K562 (cell line): Measurements from ENCODE around the gene ICAM3. TPM values are rescaled to one million over a fixed set of nuclear protein-coding genes. Genes with fewer than 3 reads are reported as not detected.

Experiments
- ATAC-seq: fragments of 200-7000 bp; cut with Tn5 transposase; 3 replicates; pipeline ENCODE4 v1.9.1; 2020; ENCODE audit warnings: moderate library complexity
- BruUV-seq: library from RNA; stranded (reverse); fragments of 400-500 nt; replicated peaks from 2 replicates; lab custom pipeline; 2021; lab: Mats Ljungman, UMichigan
- CTCF ChIA-PET: fragments of 300-600 bp; formaldehyde crosslinking; extraction: SDS; loops from one replicate; lab custom pipeline; 2021; ENCODE audit warnings: low intra/inter-chr PET ratio; lab: Yijun Ruan, JAX
- POLR2A ChIA-PET: fragments of 300-600, 350-650 bp; sonication (Branson Sonifier 250); formaldehyde crosslinking; extraction: SDS; loops from one replicate; lab custom pipeline; 2021; ENCODE audit warnings: antibody characterized with exemption, inconsistent platforms; lab: Yijun Ruan, JAX
- DNase-seq, 4 experiments: peaks; one replicate each; pipeline versions ENCODE4 v3.0.0 to v3.0.0-alpha.2; 2011 to 2018; ENCODE audit warnings: low spot score in 3 of 4, mixed read lengths in 3 of 4; ENCODE audit errors: extremely low read depth in 1 of 4
- FAIRE-seq: peaks from 2 replicates; lab custom pipeline; 2011; peaks lifted over from hg19 to GRCh38; lab: Jason Lieb, UNC
- H2AFZ ChIP-seq: 2 replicates; pipeline ENCODE4 v1.6.0; 2011; ENCODE audit warnings: low read depth, low read length, control low read depth, inconsistent platforms
- H3K27ac ChIP-seq: fragments of 200-600 bp; 3 replicates; pipeline ENCODE4 v1.8.0; 2011; ENCODE audit warnings: low read depth, mild to moderate bottlenecking, control low read depth, inconsistent platforms, low read length, moderate library complexity, mixed read lengths; ENCODE audit errors: extremely low read depth
- H3K27me3 ChIP-seq, 2 experiments: fragments of 300-600 bp in 1 of 2; 2 replicates in 1 of 2; 3 replicates in 1 of 2; pipeline versions ENCODE4 v1.6.0 to v1.8.0; 2011; ENCODE audit warnings: inconsistent platforms in 2 of 2, low read length in 2 of 2, mild to moderate bottlenecking in 1 of 2, mixed read lengths in 1 of 2, moderate library complexity in 1 of 2; ENCODE audit not compliant: control insufficient read depth in 2 of 2, insufficient read depth in 2 of 2
- H3K36me3 ChIP-seq: fragments of 300-600 bp; 3 replicates; pipeline ENCODE4 v1.8.0; 2011; ENCODE audit warnings: mild to moderate bottlenecking, low read length, inconsistent platforms; ENCODE audit not compliant: control insufficient read depth, insufficient read depth
- H3K4me1 ChIP-seq, 2 experiments: fragments of 200-600 bp in 1 of 2; replicated peaks in 1 of 2; 2 replicates in 1 of 2; 3 replicates in 1 of 2; pipeline versions ENCODE4 v1.5.1 to v1.8.0; 2011; ENCODE audit warnings: inconsistent platforms in 2 of 2, low read length in 2 of 2, mild to moderate bottlenecking in 1 of 2, mixed read lengths in 1 of 2, moderate library complexity in 1 of 2; ENCODE audit not compliant: control insufficient read depth in 2 of 2, insufficient read depth in 2 of 2
- H3K4me2 ChIP-seq: 2 replicates; pipeline ENCODE4 v1.6.1; 2011; ENCODE audit warnings: low read length, control low read depth, inconsistent platforms, mixed read lengths; ENCODE audit not compliant: insufficient read depth
- H3K4me3 ChIP-seq: fragments of 200-600 bp; sonication (generic), shearing (Covaris generic); 2 replicates; pipeline ENCODE4 v1.5.1; 2016; ENCODE audit warnings: control low read depth, inconsistent platforms
- H3K79me2 ChIP-seq: fragments of 200-600 bp; 3 replicates; pipeline ENCODE4 v1.8.0; 2011; ENCODE audit warnings: low read length, inconsistent platforms; ENCODE audit not compliant: control insufficient read depth, insufficient read depth
- H3K9ac ChIP-seq, 2 experiments: 2 replicates each; pipeline versions ENCODE4 v1.6.0 to v1.6.1; 2011; ENCODE audit warnings: low read depth in 2 of 2, low read length in 2 of 2, control low read depth in 1 of 2, inconsistent platforms in 1 of 2, mild to moderate bottlenecking in 1 of 2, mixed read lengths in 1 of 2; ENCODE audit not compliant: insufficient read depth in 1 of 2
- H3K9me1 ChIP-seq: one replicate; pipeline ENCODE4 v1.6.0; 2011; ENCODE audit warnings: inconsistent platforms, mild to moderate bottlenecking, low read length, moderate library complexity; ENCODE audit not compliant: control insufficient read depth, insufficient read depth
- H3K9me3 ChIP-seq: replicated peaks from 2 replicates; pipeline ENCODE4 v1.5.1; 2011; ENCODE audit warnings: low read depth, low read length, inconsistent platforms; ENCODE audit not compliant: control insufficient read depth, insufficient read depth
- H4K20me1 ChIP-seq: replicated peaks from 2 replicates; pipeline ENCODE4 v1.6.1; 2011; ENCODE audit warnings: low read length, inconsistent platforms, mixed read lengths; ENCODE audit not compliant: control insufficient read depth, insufficient read depth
- ATF7 ChIP-seq: fragments of 450-650 bp; IDR thresholded peaks from 2 replicates; pipeline ENCODE4 v1.7.1; 2014; ENCODE audit warnings: mild to moderate bottlenecking, moderate library complexity
- BRF1 ChIP-seq: IDR thresholded peaks from 3 replicates; pipeline ENCODE4 v1.6.1; 2011; ENCODE audit warnings: borderline replicate concordance, mild to moderate bottlenecking; ENCODE audit not compliant: insufficient read length; ENCODE audit errors: extremely low read depth
- CBFA2T2 ChIP-seq: fragments of 450-650 bp; conservative IDR thresholded peaks from 2 replicates; pipeline ENCODE4 v1.6.1; 2017; ENCODE audit warnings: mild to moderate bottlenecking
- FOS ChIP-seq: IDR thresholded peaks from 3 replicates; pipeline ENCODE4 v1.6.1; 2011; ENCODE audit not compliant: insufficient read length; ENCODE audit errors: extremely low read depth
- FOXP1 ChIP-seq: sonication (generic); formaldehyde crosslinking; IDR thresholded peaks from 2 replicates; pipeline ENCODE4 v1.8.0; 2022; ENCODE audit warnings: mild to moderate bottlenecking, missing genetic modification reagents
- GATA2 ChIP-seq: sonication (generic); formaldehyde crosslinking; IDR thresholded peaks from 2 replicates; pipeline ENCODE4 v1.4.0; 2020; ENCODE audit warnings: mild to moderate bottlenecking, missing genetic modification reagents
- HMG20A ChIP-seq: fragments of 450-650 bp; formaldehyde crosslinking; conservative IDR thresholded peaks from 2 replicates; pipeline ENCODE4 v1.4.0; 2020; ENCODE audit warnings: mild to moderate bottlenecking, mixed read lengths
- HOXB6 ChIP-seq: fragments of 250-450 bp; sonication (Bioruptor Pico); IDR thresholded peaks from 2 replicates; pipeline ENCODE4 v1.5.1; 2022; ENCODE audit warnings: mild to moderate bottlenecking, borderline replicate concordance
- KAT7 ChIP-seq: sonication (generic); formaldehyde crosslinking; IDR thresholded peaks from 2 replicates; pipeline ENCODE4 v1.8.0; 2022; ENCODE audit warnings: missing genetic modification reagents, mild to moderate bottlenecking, borderline replicate concordance
- MAZ ChIP-seq, 2 experiments: fragments of 450-650 bp in 1 of 2; sonication (generic) in 1 of 2; formaldehyde crosslinking; IDR thresholded peaks in 1 of 2; conservative IDR thresholded peaks in 1 of 2; 2 replicates each; pipeline versions ENCODE4 v1.4.0 to v1.5.0; 2020; ENCODE audit warnings: mild to moderate bottlenecking in 1 of 2, missing genetic modification reagents in 1 of 2
- NCOA1 ChIP-seq: fragments of 450-650 bp; IDR thresholded peaks from 2 replicates; pipeline ENCODE4 v1.6.1; 2016; ENCODE audit warnings: low read depth
- PBX2 ChIP-seq, 2 experiments: IDR thresholded peaks in 1 of 2; conservative IDR thresholded peaks in 1 of 2; 2 replicates each; pipeline ENCODE4 v1.6.1; 2016; ENCODE audit warnings: low read depth in 2 of 2, mild to moderate bottlenecking in 1 of 2, missing compliant biosample characterization in 1 of 2, missing genetic modification characterization in 1 of 2, moderate library complexity in 1 of 2
- SMAD4 ChIP-seq: fragments of 250-450 bp; sonication (Bioruptor Pico); conservative IDR thresholded peaks from 2 replicates; pipeline ENCODE4 v1.8.0; 2021; ENCODE audit warnings: inconsistent platforms, mild to moderate bottlenecking, moderate library complexity
- ZBTB33 ChIP-seq: sonication (generic); formaldehyde crosslinking; IDR thresholded peaks from 2 replicates; pipeline ENCODE4 v1.8.1; 2023; ENCODE audit warnings: mild to moderate bottlenecking, missing genetic modification reagents
- ZNF699 ChIP-seq: fragments of 250-450 bp; sonication (Bioruptor Pico); IDR thresholded peaks from 2 replicates; pipeline ENCODE4 v1.8.0; 2021; ENCODE audit warnings: mild to moderate bottlenecking, moderate library complexity; ENCODE audit not compliant: insufficient replicate concordance
- WGBS: fragments of 100-300 bp; shearing (Covaris generic); methylation state at CpG from one replicate; pipeline ENCODE4 v1.1.6; 2016; ENCODE audit warnings: low coverage, mixed read lengths; ENCODE audit not compliant: insufficient coverage; ENCODE audit errors: missing lambda C conversion rate; 5-methylcytosine and 5-hydroxymethylcytosine counted together
- in situ Hi-C: fragments of 300-500 bp; cut with MboI; formaldehyde crosslinking; loops from 4 replicates; pipeline ENCODE4 v1.15.0; 2018; ENCODE audit warnings: inconsistent platforms, mixed read lengths
- intact Hi-C: fragments of 100-400 bp; cut with micrococcal nuclease; formaldehyde crosslinking; loops from 2 replicates; pipeline ENCODE4 v1.14.2; 2022
- polyA plus RNA-seq, 8 experiments: library from polyadenylated mRNA; depleted of rRNA in 4 of 8; stranded (reverse) in 5 of 8; unstranded in 3 of 8; fragments of >200 nt; fragmentation: Nextera tagmentation in 2 of 8; fragmentation: Illumina TruSeq in 1 of 8; extraction: Ambion mirVana in 2 of 8; extraction: Trizol in 1 of 8; gene quantifications; 2 replicates each; pipeline versions ENCODE4 v1.2.1 to v1.2.3, GENCODE V29; 2011 to 2014; ENCODE audit warnings: inconsistent platforms in 1 of 8, missing spikeins in 1 of 8
- total RNA-seq, 7 experiments: library from RNA; depleted of rRNA in 6 of 7; stranded (reverse); fragments of >200 nt in 6 of 7; fragmentation: Illumina TruSeq in 2 of 7; extraction: Trizol in 2 of 7; gene quantifications; 2 replicates each; pipeline versions ENCODE4 v1.2.1 to v1.2.3, GENCODE V29; 2011 to 2021; ENCODE audit warnings: low replicate concordance in 1 of 7

ICAM3 gene
- total and polyA plus RNA-seq, 9 of the 15 experiments (the other 6 are each of a cell fraction or from before 2014, with no cell fraction given), result 6.5 to 39.5 (median 24.2) TPM

- TF ChIP-seq PBX2 (CRISPR knock-in tag; IDR thresholded peaks at IDR 0.05; ENCODE audit: low read depth) (peak; percentile 28; the same call in 1 of the 2 replicates), PBX2 (tag; conservative IDR thresholded peaks at IDR 0.05; ENCODE audit: low read depth) (peak; percentile 76), HMG20A (CRISPR knock-in tag) (no peak), CBFA2T2 (0 out of 2 replicates have a peak, but pooled peaks have one; percentile 7), SMAD4 (CRISPR knock-in tag) (0 out of 2 replicates have a peak, but pooled peaks have one; percentile 41), FOXP1 (no peak; the same call in 1 of the 2 replicates)
Observed at GRCh38 chr19:10285393-10285792, 54.0 kb downstream of the ICAM3 start (continued).

GRCh38 chr19:10284960-10285278 is 54.5 kb downstream of the ICAM3 start:
- no TSS peak for BruUV-seq
- no peak for DNase-seq
- Histone ChIP-seq H3K27me3 (no peaks in the 10 kb centered on the region), H3K9me1 (peaks cover 6% of the 10 kb centered on the region), H3K9ac (peak overlapping the region in 1 of 2 experiments; percentile 41; a peak in 2 of 4 replicates), H3K4me1 (peaks cover 30 to 63% of the 10 kb centered on the region in 2 experiments; a peak in 4 of 5 replicates), H3K36me3 (peaks cover 57% of the 10 kb centered on the region), H2AFZ (no peak overlapping the region), H3K4me2 (no peak overlapping the region), H4K20me1 (no peaks in the 10 kb centered on the region), H3K27ac (no peak overlapping the region), H3K4me3 (no peak overlapping the region), H3K79me2 (peaks cover 39% of the 10 kb centered on the region), H3K9me3 (no peaks in the 10 kb centered on the region)
- WGBS, result 91% methylated on average over 12 of the region's 13 CpGs
- ATAC-seq, result no peak
- CTCF ChIA-PET, result no interaction called here
- no peak for FAIRE-seq
- TF ChIP-seq ZNF699 (CRISPR knock-in tag) (no peak), NCOA1 (no peak), FOS (no peak), BRF1 (no peak), GATA2 (CRISPR knock-in tag) (no peak), ATF7 (no peak), HOXB6 (CRISPR knock-in tag) (no peak), KAT7 (no peak), ZBTB33 (CRISPR knock-in tag) (peak; percentile 58; the same call in 1 of the 2 replicates), MAZ (CRISPR knock-in tag; conservative IDR thresholded peaks at IDR 0.05 in 1 of 2, IDR thresholded peaks at IDR 0.05 in 1 of 2) (0 out of 4 replicates have a peak, but pooled peaks of 1 of the 2 experiments have one; percentile 11)
- intact Hi-C loops (no loop called here), in situ Hi-C loops (no loop called here)
- POLR2A ChIA-PET, result interaction anchor here (0.5 to 6.2 kb wide), 2 partner anchors 14 to 16 kb away, joined by 3 to 74 read pairs; partner anchors contain the start of gene ICAM1
